VCaP (cell line): Measurements from ENCODE around the gene ETS1.

ENCODE experiments used
- H3K27ac ChIP-seq: fragments of 450-650 bp; 2 replicates; pipeline ENCODE4 v1.5.1; 2017
- CTCF ChIP-seq: fragments of 450-650 bp; conservative IDR thresholded peaks from 2 replicates; pipeline ENCODE4 v1.5.1; 2017; ENCODE audit warnings: mild to moderate bottlenecking, moderate library complexity

Gene ETS1

GRCh38 chr11:128479144-128479543 is 108.2 kb downstream of the ETS1 start:
- TF ChIP-seq CTCF = no peak
- no peak overlapping the region for H3K27ac ChIP-seq

DNA sequence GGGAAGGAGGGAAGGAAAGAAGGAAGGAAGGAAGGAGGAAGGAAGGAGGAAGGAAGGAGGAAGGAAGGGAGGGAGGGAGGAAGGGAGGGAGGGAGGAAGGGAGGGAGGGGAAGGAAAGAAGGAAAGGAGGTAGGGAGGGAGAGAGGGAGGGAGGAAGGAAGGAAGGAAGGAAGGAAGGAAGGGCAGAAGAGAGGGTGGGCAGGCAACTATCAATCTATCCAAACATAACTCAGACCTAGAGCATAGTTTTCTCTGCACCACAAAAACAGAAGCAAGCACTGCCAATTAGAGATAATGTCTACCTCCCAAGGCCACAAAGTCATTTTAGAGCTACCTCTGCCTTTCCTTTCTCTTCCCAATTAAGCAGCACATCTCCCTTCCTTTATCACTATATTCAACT is 109.1 kb downstream of the ETS1 start:
- TF ChIP-seq CTCF = no peak
- no peak overlapping the region for H3K27ac ChIP-seq

GRCh38 chr11:128477811-128478210 is 109.5 kb downstream of the ETS1 start:
- no peak overlapping the region for H3K27ac ChIP-seq
- TF ChIP-seq CTCF = no peak

GRCh38 chr11:128477278-128477677 is 110.1 kb downstream of the ETS1 start:
- H3K27ac ChIP-seq = no peak overlapping the region
- TF ChIP-seq CTCF = no peak

DNA sequence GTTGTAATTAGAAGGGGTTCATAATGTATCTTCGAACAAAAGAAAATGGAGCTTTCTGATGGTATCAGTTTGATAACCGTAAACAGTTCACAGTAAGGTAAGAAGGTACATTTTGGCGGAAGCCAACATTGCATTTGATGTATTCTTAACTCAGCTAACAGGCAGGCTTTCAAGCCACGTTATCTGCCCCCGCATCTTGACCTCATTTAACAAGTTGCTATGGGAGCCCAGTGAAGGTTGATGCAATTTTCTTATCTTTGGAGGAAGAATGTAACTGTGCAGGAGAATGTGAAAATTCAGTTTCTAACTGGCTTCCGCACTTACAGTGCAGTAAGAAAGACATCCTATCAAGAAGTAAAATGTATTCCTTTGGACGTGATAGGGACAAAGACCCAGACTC is 110.6 kb downstream of the ETS1 start:
- TF ChIP-seq CTCF = no peak
- no peak overlapping the region for H3K27ac ChIP-seq

DNA sequence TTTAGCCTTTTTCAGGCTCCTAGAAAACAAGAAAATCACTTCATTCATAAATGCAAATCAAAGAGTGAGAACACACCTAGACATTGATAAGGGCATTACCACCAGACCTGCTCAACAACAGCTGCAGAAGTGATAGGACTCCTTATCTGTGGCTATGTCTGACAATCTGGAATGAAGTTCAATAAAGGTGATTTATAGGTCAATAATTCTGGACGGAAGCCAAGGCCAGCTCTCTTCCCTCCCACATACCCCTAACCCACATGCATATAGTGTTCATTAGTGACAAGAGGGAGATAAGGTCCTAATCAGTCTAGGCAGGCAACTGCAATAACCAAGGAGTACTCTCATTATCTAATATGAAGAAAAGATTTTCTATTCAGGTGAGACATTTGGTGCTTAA is 111.3 kb downstream of the ETS1 start:
- no peak overlapping the region for H3K27ac ChIP-seq
- no peak for TF ChIP-seq CTCF

DNA sequence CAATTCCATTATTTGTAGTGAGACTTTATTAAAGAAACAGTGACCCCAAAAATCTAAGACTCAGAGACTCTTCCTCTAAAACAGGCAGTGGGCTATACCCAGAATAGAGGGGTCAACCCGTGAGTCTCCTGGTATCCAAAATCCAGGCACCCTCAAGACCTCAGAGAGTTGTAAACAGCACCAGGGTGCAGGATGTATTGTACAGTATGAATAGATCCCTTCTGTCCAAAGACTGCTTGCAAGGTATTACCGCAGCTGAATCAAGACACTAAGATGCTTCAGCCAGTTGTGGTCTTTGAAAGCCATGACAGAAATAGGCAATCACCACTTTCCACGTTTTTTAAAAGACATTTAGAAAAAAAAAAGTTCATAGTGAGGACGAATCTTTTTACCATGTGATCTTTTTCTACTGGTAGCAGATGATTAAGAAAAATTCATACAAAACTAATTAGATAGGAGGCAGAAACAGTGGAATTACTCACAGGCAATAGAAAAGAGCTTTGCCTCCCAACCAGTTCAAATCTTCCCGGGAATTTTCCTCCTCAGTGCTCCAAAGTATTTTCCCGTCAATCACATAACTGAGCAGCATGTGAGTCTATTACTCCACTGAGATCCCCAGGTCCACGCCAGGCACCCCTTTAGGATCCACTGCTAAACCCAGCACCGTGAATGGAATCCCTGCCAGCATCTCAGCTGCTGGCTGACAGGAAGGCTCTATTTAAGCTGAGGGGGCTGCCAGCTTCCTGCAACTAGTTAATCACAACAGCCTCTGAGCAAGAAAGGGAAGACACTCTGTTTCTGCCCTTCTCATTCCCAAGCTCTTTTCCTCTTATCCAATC is 113.1 kb downstream of the ETS1 start:
- no peak overlapping the region for H3K27ac ChIP-seq
- TF ChIP-seq CTCF = no peak
